ENCODE results near the gene FCGBP.
"Not testable (repeated sequence)": the region's sequence is repeated elsewhere in the genome, so short reads cannot be mapped to it uniquely, and the experiment has no call there.

FCGBP gene

DNA sequence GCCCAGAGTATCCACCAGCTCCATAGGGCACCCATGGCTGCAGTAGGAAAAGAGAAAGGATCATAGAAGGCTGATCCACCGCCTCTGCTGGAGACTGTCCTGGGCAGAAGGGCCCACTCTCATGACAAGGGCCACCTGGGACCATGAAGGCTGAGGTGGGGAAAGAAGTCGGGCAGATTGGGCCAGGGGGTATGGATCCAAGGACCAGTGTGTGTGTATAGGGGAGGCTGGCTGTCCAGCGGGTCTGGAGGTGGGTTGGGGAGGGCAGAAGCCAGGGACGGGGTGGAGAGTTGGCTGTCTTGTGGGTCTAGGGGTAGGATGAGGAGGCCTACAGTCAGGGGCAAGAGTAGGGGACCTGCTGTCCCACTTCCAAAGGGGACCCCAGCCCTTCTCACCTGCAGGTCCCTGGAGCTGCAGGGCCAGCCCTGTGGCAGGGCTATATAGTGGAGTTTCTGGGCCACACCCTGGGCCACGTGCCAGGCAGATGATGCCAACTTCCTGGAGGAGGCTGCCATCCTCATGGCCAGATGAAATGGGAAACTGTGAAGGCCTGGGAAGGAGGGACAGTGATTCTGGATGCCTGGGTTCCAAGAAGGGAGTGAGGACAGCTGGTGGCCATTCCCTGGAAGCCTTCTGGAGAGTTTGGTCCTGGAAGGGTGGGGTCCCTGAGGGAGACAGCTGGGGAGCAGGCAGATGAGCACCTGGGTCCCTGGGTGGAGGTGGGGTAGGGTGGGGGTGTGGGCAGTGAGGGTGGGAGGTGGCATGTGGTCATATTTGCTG is at the start of gene FCGBP:
FCGBP (minus strand) TSS at position 51 of the 780 bp plus-strand sequence.
- DNase-seq: no peak

- no peak for DNase-seq
Measured at GRCh38 chr19:39983695-39984300, 49.4 kb upstream of the FCGBP start.

DNA sequence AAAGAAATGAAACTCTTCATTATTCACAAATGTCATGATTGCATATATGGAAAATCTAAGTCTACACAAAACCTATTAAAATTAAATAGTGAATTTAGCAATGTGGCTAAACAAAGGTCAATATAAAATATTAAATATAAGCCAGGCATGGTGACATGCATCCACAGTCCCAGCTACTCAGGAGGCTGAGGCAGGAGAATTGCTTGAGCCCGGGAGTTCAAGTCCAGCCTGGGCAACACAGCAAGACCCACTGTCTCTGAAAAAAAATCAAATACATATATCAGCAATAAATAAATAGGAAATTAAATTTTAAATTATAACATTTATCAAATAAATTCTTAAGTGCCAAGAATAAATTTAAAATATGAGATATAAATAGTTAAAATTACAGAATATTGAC is 48.4 kb upstream of the FCGBP start:
- DNase-seq: no peak

- DNase-seq: no peak
Measured at GRCh38 chr19:39974377-39975155, 40.1 kb upstream of the FCGBP start.

GRCh38 chr19:39971380-39972035 is 37.1 kb upstream of the FCGBP start:
- DNase-seq: no peak

- DNase-seq: peak; percentile 99
Measured at GRCh38 chr19:39970675-39971379, 36.4 kb upstream of the FCGBP start, which contains the start of gene PSMC4. PSMC4 (plus strand) TSS chr19:39971165; CDS start chr19:39971203, 38 bp downstream.

DNA sequence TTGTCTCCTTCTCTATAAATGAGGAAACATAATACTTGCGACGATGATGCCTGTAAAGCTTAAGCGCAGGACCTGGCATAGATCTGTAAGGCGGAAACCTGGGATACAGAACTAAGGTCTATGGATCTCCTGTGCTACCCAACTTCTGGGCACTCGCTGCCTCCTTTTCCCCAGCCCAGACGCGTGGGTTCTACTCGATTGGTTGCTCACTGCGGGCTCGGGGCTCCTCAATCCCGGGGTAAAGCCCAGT is 35.9 kb upstream of the FCGBP start:
- peak; percentile 15 for DNase-seq

DNA sequence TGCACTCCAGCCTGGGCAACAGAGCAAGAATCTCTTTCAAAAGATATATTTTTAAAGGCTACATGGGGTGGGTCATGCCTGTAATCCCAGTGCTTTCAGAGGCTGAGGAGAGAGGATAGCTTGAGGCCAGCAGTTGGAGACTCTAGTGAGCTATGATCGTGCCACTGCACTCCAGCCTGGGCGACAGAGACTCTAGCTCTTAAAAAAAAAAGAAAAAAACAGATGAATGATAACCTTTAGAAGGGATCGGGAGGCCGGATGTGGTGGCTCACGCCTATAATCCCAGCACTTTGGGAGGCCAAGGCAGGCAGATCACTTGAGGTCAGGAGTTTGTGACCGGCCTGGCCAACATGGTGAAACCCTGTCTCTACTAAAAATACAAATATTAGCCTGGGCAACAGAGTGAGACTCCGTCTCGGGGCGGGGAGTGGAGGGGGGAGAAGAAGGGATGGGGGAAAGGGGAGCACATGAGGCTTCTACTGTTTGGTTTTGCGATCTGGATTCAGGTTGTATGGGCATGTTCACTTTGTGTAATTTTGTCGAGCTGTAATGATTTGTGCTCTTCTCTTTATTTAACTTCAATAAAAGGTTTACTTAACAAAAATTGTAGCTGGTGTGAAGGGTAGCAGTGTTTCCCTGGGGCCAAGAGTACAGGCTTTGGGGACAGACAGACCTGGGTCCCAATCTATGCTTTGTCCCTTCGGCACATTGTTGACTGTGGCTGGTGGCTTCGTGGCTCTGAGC is 35.4 kb upstream of the FCGBP start:
- DNase-seq: no peak

DNA sequence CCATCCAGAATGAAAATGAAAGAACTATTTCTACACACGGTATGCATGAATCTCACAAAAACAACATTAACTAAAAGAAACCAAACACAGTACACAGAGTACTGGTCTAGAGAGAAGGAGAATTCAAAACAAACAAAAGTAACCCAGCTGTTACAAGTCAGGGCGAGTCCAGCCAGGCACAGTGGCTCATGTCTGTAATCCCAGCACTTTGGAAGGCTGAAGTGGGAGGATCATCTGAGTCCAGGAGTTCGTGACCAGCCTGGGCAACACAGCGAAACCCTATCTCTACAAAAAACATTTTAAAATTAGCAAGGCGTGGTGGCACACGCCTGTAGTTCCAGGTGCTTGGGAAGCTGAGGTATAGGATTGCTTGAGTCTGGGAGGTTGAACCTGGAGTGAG is 34.8 kb upstream of the FCGBP start:
- DNase-seq: no peak

DNA sequence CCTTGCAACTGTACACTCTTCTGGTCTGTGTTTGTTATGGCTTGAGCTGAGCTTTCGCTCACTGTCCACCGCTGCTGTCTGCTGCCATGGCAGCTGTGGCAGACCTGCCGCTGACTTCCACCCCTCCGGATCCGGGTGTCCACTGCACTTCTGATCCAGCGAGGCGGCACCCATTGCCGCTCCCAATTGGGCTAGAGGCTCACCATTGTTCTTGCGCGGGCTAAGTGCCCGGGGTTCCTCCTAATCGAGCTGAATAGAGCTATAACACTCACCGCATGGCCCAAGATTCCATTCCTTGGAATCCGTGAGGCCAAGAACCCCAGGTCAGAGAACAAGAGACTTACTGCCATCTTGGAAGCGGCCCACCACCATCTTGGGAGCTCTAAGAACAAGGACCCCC is 34.4 kb upstream of the FCGBP start:
- DNase-seq: no peak

DNA sequence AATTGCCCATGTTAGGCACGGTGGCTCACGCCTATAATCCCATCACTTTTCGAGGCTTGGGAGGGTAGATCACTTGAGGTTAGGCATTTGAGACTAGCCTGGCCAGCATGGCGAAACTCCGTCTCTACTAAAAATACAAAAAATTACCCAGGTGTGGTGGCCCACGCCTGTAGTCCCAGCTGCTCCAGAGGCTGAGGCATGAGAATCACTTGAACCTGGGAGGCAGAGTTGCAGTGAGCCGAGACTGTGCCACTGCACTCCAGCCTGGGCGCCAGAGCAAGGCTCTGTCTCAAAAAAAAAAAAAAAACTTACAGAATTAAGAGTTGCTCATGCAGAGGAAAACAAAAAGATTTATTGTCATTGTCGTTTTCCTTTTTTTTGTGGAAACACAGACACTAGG is 33.1 kb upstream of the FCGBP start:
- DNase-seq: no peak

DNA sequence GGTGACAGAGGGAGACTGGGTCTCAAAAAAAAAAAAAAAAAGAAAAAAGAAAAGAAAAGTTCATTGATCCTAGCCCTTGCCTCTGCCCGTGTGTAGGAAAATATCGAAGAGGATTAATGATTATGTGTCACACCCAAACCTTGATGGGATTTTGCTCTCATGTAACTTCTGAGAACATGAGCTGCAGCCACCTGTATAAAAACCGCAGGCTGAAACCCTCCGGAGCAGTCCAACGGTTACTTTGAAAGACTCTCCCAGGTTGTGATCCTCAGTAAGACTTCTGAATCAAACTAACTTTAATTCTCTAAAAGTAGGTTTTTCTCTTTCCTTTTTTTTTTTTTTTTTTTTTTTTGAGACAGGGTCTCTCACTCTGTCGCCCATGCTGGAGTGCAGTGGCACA is 32.2 kb upstream of the FCGBP start:
- no peak for DNase-seq

- DNase-seq: no peak
Measured at GRCh38 chr19:39963898-39964297, 29.5 kb upstream of the FCGBP start.

DNA sequence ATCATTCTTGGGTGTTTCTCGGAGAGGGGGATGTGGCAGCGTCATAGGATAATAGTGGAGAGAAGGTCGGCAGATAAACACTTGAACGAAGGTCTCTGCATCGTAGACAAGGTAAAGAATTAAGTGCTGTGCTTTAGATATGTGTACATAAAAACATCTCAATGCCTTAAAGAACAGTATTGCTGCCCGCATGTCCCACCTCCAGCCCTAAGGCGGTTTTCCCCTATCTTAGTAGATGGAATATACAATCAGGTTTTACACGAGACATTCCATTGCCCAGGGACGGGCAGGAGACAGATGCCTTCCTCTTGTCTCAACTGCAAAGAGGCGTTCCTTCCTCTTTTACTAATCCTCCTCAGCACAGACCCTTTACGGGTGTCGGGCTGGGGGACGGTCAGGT is 25.0 kb upstream of the FCGBP start:
- DNase-seq: not testable (repeated sequence)

GRCh38 chr19:39958942-39959341 is 24.5 kb upstream of the FCGBP start:
- DNase-seq: not testable (repeated sequence)

GRCh38 chr19:39957886-39958285 is 23.5 kb upstream of the FCGBP start:
- not testable (repeated sequence) for DNase-seq

DNA sequence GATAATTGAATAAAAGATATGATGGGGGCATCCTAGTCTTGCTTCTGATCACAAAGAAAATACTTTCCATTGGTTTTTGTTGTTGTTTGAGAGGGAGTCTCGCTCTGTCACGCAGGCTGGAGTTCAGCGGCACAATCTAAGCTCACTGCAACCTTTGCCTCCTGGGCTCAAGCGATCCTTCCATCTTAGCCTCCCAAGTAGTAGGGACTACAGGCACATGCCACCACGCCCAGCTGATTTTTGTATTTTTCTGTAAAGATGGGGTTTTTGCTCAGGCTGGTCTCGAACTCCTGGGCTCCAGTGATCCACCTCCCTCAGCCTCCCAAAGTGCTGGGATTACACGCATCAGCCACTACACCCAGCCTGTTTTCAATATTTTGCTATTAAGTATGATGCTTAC is 19.5 kb upstream of the FCGBP start:
- DNase-seq: no peak

- no peak for DNase-seq
Measured at GRCh38 chr19:39951686-39952085, 17.3 kb upstream of the FCGBP start.

GRCh38 chr19:39951065-39951650 is 16.7 kb upstream of the FCGBP start:
- no peak for DNase-seq

GRCh38 chr19:39949026-39949747 is 14.8 kb upstream of the FCGBP start:
- DNase-seq: no peak

- DNase-seq: no peak
Measured at GRCh38 chr19:39946532-39946931, 12.1 kb upstream of the FCGBP start.

Measured in NCI-H1694 (cell line).